CD14-positive monocyte (primary cell): ENCODE measurements around the gene IGFBP4. TPM values are rescaled to one million over a fixed set of nuclear protein-coding genes. Genes with fewer than 3 reads are reported as not detected.

Experiments used
- DNase-seq, 3 donors: peaks; one replicate each; pipeline ENCODE4 v3.0.0-alpha.2; 2011 to 2022
- H2AFZ ChIP-seq: 2 replicates; pipeline ENCODE4 v1.6.0; 2012; ENCODE audit warnings: mild to moderate bottlenecking, low read depth, low read length, inconsistent platforms; ENCODE audit not compliant: insufficient read depth, poor library complexity, severe bottlenecking
- H3K27ac ChIP-seq, 2 donors: 1 replicate in 1 of 2; 2 replicates in 1 of 2; pipeline ENCODE4 v1.5.1; 2012 to 2013; ENCODE audit warnings: low read length in 2 of 2, control low read depth in 1 of 2, inconsistent platforms in 1 of 2, low read depth in 1 of 2, mild to moderate bottlenecking in 1 of 2
- H3K27me3 ChIP-seq, 2 donors: one replicate each; pipeline versions ENCODE4 v1.6.0 to v1.6.1; 2011 to 2013; ENCODE audit warnings: low read length in 2 of 2; ENCODE audit not compliant: control insufficient read depth in 2 of 2, insufficient read depth in 2 of 2
- H3K36me3 ChIP-seq, 2 donors: replicated peaks in 1 of 2; 1 replicate in 1 of 2; 2 replicates in 1 of 2; pipeline versions ENCODE4 v1.5.1 to v1.6.1; 2012 to 2013; ENCODE audit warnings: low read length in 2 of 2, control low read depth in 1 of 2, inconsistent platforms in 1 of 2, mild to moderate bottlenecking in 1 of 2; ENCODE audit not compliant: insufficient read depth in 2 of 2, control insufficient read depth in 1 of 2
- H3K4me1 ChIP-seq, 2 donors: 1 replicate in 1 of 2; 2 replicates in 1 of 2; pipeline versions ENCODE4 v1.5.1 to v1.6.1; 2012 to 2013; ENCODE audit warnings: low read length in 2 of 2, control low read depth in 1 of 2, inconsistent platforms in 1 of 2, mild to moderate bottlenecking in 1 of 2, moderate library complexity in 1 of 2; ENCODE audit not compliant: insufficient read depth in 2 of 2, control insufficient read depth in 1 of 2
- H3K4me2 ChIP-seq: replicated peaks from 2 replicates; pipeline ENCODE3; 2012; ENCODE audit warnings: low read length, moderate library complexity, mild to moderate bottlenecking; ENCODE audit not compliant: poor library complexity, severe bottlenecking; ENCODE audit errors: extremely low read depth
- H3K4me3 ChIP-seq, 3 experiments: fragments of 200-600 bp in 1 of 3; sonication (generic) in 1 of 3; replicated peaks in 1 of 3; 1 replicate in 2 of 3; 2 replicates in 1 of 3; pipeline ENCODE4 v1.5.1; 2011 to 2013; ENCODE audit warnings: low read length in 3 of 3, mild to moderate bottlenecking in 3 of 3, control low read depth in 2 of 3, low read depth in 2 of 3, inconsistent platforms in 1 of 3, moderate library complexity in 1 of 3
- H3K79me2 ChIP-seq: 2 replicates; pipeline ENCODE4 v1.6.0; 2012; ENCODE audit warnings: mild to moderate bottlenecking, control low read depth, inconsistent platforms, low read length, moderate library complexity; ENCODE audit not compliant: insufficient read depth
- H3K9ac ChIP-seq: 2 replicates; pipeline ENCODE4 v1.6.0; 2017; ENCODE audit warnings: low read length, mild to moderate bottlenecking; ENCODE audit not compliant: insufficient read depth, poor library complexity, severe bottlenecking
- H3K9me3 ChIP-seq, 2 donors: replicated peaks in 1 of 2; 1 replicate in 1 of 2; 2 replicates in 1 of 2; pipeline versions ENCODE4 v1.5.1 to v1.6.1; 2012 to 2013; ENCODE audit warnings: low read length in 2 of 2, control low read depth in 1 of 2; ENCODE audit not compliant: control insufficient read depth in 1 of 2, insufficient read depth in 1 of 2
- H4K20me1 ChIP-seq: 2 replicates; pipeline ENCODE4 v1.6.0; 2012; ENCODE audit warnings: mild to moderate bottlenecking, low read length, control low read depth, moderate library complexity; ENCODE audit not compliant: insufficient read depth
- H3K27ac Mint-ChIP-seq, 7 donors: one replicate each; pipeline ENCODE4 v1.8.0; 2020; ENCODE audit warnings: mild to moderate bottlenecking in 7 of 7, mixed read lengths in 7 of 7, moderate library complexity in 6 of 7, inconsistent platforms in 2 of 7
- H3K27me3 Mint-ChIP-seq, 3 donors: one replicate each; pipeline ENCODE4 v1.8.0; 2021 to 2022; ENCODE audit warnings: low read depth in 3 of 3, mild to moderate bottlenecking in 3 of 3, mixed read lengths in 3 of 3, moderate library complexity in 3 of 3, inconsistent platforms in 1 of 3
- H3K36me3 Mint-ChIP-seq, 2 donors: one replicate each; pipeline ENCODE4 v1.8.0; 2020; ENCODE audit warnings: mixed read lengths in 2 of 2, inconsistent platforms in 1 of 2, mild to moderate bottlenecking in 1 of 2
- H3K4me1 Mint-ChIP-seq: one replicate; pipeline ENCODE4 v1.8.0; 2020; ENCODE audit warnings: mild to moderate bottlenecking, mixed read lengths
- H3K4me3 Mint-ChIP-seq, 2 donors: one replicate each; pipeline ENCODE4 v1.8.0; 2020; ENCODE audit warnings: mild to moderate bottlenecking in 2 of 2, mixed read lengths in 2 of 2, moderate library complexity in 1 of 2
- H3K9me3 Mint-ChIP-seq, 7 donors: one replicate each; pipeline ENCODE4 v1.8.0; 2020 to 2022; ENCODE audit warnings: mixed read lengths in 7 of 7, mild to moderate bottlenecking in 6 of 7, moderate library complexity in 6 of 7, inconsistent platforms in 2 of 7
- CTCF ChIP-seq: fragments of 200-600 bp; IDR thresholded peaks from one replicate; pipeline ENCODE4 v1.8.0; 2022; ENCODE audit warnings: antibody characterized with exemption, mild to moderate bottlenecking
- WGBS: methylation state at CpG from one replicate; pipeline ENCODE4 v1.1.5; 2013; ENCODE audit warnings: missing lambda C conversion rate; ENCODE audit not compliant: insufficient coverage; 5-methylcytosine and 5-hydroxymethylcytosine counted together
- intact Hi-C, 2 donors: fragments of 100-400 bp; cut with micrococcal nuclease; formaldehyde crosslinking; loops; one replicate each; pipeline versions ENCODE4 v1.15.0 to v1.15.1; 2023
- polyA plus RNA-seq, 3 donors: library from polyadenylated mRNA; depleted of rRNA in 1 of 3; unstranded in 2 of 3; stranded (reverse) in 1 of 3; fragments of 300-500 nt in 2 of 3; fragments of >200 nt in 1 of 3; fragmentation: Illumina TruSeq in 2 of 3; gene quantifications; 1 replicate in 2 of 3; 2 replicates in 1 of 3; pipeline ENCODE4 v1.2.3, GENCODE V29; 2012 to 2021

Gene IGFBP4
- polyA plus RNA-seq, 3 donors, result 0.04 to 0.15 TPM; not detected in 1

- peaks cover 33% of the 10 kb centered on the region for H3K4me1 Mint-ChIP-seq
- Histone ChIP-seq H3K27me3 (no peaks in the 10 kb centered on the region), H3K4me1 (peaks cover 39 to 47% of the 10 kb centered on the region in 2 donors), H3K9me3 (no peaks in the 10 kb centered on the region), H3K79me2 (peaks cover 70% of the 10 kb centered on the region), H3K9ac (no peak overlapping the region), H3K36me3 (peaks cover 7 to 28% of the 10 kb centered on the region in 2 donors), H2AFZ (no peak overlapping the region), H3K4me2 (peak overlapping the region; percentile 46), H4K20me1 (no peaks in the 10 kb centered on the region), H3K27ac (no peak overlapping the region), H3K4me3 (peak overlapping the region in 2 of 3 experiments; percentile 4 to 61)
- no peaks in the 10 kb centered on the region for H3K9me3 Mint-ChIP-seq
- H3K27ac Mint-ChIP-seq, result peak overlapping the region in 6 of 7 donors; percentile 54 to 87 (median 80)
- no peaks in the 10 kb centered on the region for H3K27me3 Mint-ChIP-seq
- peak overlapping the region; percentile 69 to 71 for H3K4me3 Mint-ChIP-seq
- peak; percentile 87 for TF ChIP-seq CTCF
- H3K36me3 Mint-ChIP-seq, result peaks cover 6 to 22% of the 10 kb centered on the region in 2 donors
- no CpG with 5 or more reads among the region's 3 CpGs for WGBS
- intact Hi-C loops, result loop anchor here (1.0 to 10.0 kb wide), 4 partner anchors 57 to 211 kb away; no protein-coding TSS in a partner anchor
- DNase-seq, result peak in 2 of 3 donors; percentile 44 to 65
Measured at GRCh38 chr17:40415390-40415789, 27.9 kb upstream of the IGFBP4 start.

GRCh38 chr17:40416671-40417070 lies 26.6 kb upstream of the IGFBP4 start:
- no peak for TF ChIP-seq CTCF
- no peaks in the 10 kb centered on the region for H3K27me3 ChIP-seq
- peak overlapping the region; percentile 98 for H2AFZ ChIP-seq
- H3K27ac Mint-ChIP-seq, result no peak overlapping the region
- no peak for DNase-seq
- peak overlapping the region in 1 of 2 donors; percentile 100 for H3K4me3 Mint-ChIP-seq
- H3K4me1 ChIP-seq, result peaks cover 39 to 47% of the 10 kb centered on the region in 2 donors
- peaks cover 2 to 11% of the 10 kb centered on the region in 2 donors for H3K36me3 Mint-ChIP-seq
- whole genome bisulfite sequencing, result no CpG with 5 or more reads among the region's 3 CpGs
- H3K27me3 Mint-ChIP-seq, result no peaks in the 10 kb centered on the region
- H3K27ac ChIP-seq, result no peak overlapping the region
- peak overlapping the region; percentile 68 for H3K9ac ChIP-seq
- peak overlapping the region; percentile 99 for H3K4me2 ChIP-seq
- peaks cover 33% of the 10 kb centered on the region for H3K4me1 Mint-ChIP-seq
- H3K79me2 ChIP-seq, result peaks cover 60% of the 10 kb centered on the region
- intact Hi-C loops, result loop anchor here in 1 of 2 donors (5.0 to 10.0 kb wide), 3 partner anchors 59 to 212 kb away; no protein-coding TSS in a partner anchor
- peaks cover 0 to 2% (median 0%) of the 10 kb centered on the region in 7 donors for H3K9me3 Mint-ChIP-seq
- H4K20me1 ChIP-seq, result no peaks in the 10 kb centered on the region
- H3K36me3 ChIP-seq, result peaks cover 0 to 15% of the 10 kb centered on the region in 2 donors
- no peaks in the 10 kb centered on the region for H3K9me3 ChIP-seq
- H3K4me3 ChIP-seq, result peak overlapping the region in 1 of 3 experiments; percentile 92
